Upper lobe of right lung (tissue), 1 donor: ENCODE data around the gene MAPK12. TPM values are rescaled to one million over a fixed set of nuclear protein-coding genes. Genes with fewer than 3 reads are reported as not detected.

Experiments
- ATAC-seq: fragments of 200-7000 bp; cut with Tn5 transposase; one replicate; pipeline ENCODE4 v1.9.1; 2020; ENCODE audit warnings: mild to moderate bottlenecking, moderate library complexity
- DNase-seq: peaks from one replicate; pipeline ENCODE4 v3.0.0-alpha.2; 2020
- H3K27ac ChIP-seq: fragments of 200-600 bp; one replicate; pipeline ENCODE4 v1.8.0; 2022
- H3K27me3 ChIP-seq: fragments of 200-600 bp; one replicate; pipeline ENCODE4 v1.8.0; 2022; ENCODE audit warnings: mild to moderate bottlenecking
- H3K36me3 ChIP-seq: fragments of 200-600 bp; one replicate; pipeline ENCODE4 v1.8.0; 2022
- H3K4me1 ChIP-seq: fragments of 200-600 bp; one replicate; pipeline ENCODE4 v1.8.0; 2022
- H3K4me3 ChIP-seq: fragments of 200-600 bp; one replicate; pipeline ENCODE4 v1.8.0; 2022; ENCODE audit warnings: mild to moderate bottlenecking
- H3K9me3 ChIP-seq: fragments of 200-600 bp; one replicate; pipeline ENCODE4 v1.8.0; 2022
- intact Hi-C: fragments of 100-400 bp; cut with DNase I; formaldehyde crosslinking; loops from one replicate; pipeline ENCODE4 v1.11.0; 2022
- total RNA-seq: library from RNA; stranded (reverse); fragmentation: NEBNext Ultra II Directional; extraction: Animal tissue kit (Norgen Biotek cat#: 25700); gene quantifications from one replicate; pipeline ENCODE4 v1.2.1, GENCODE V29; 2021
- TF ChIP-seq, protein P1 (sequence below): fragments of 200-600 bp; IDR thresholded peaks from one replicate; pipeline ENCODE4 v1.8.0; 2022; ENCODE audit warnings: antibody characterized with exemption
- donor health status: DM: no; HTN: yes; CAD: no; lungs with severe emphysema.

The MAPK12 gene
- total RNA-seq, 1 donor from 2014 or later: 22.2 TPM

DNA sequence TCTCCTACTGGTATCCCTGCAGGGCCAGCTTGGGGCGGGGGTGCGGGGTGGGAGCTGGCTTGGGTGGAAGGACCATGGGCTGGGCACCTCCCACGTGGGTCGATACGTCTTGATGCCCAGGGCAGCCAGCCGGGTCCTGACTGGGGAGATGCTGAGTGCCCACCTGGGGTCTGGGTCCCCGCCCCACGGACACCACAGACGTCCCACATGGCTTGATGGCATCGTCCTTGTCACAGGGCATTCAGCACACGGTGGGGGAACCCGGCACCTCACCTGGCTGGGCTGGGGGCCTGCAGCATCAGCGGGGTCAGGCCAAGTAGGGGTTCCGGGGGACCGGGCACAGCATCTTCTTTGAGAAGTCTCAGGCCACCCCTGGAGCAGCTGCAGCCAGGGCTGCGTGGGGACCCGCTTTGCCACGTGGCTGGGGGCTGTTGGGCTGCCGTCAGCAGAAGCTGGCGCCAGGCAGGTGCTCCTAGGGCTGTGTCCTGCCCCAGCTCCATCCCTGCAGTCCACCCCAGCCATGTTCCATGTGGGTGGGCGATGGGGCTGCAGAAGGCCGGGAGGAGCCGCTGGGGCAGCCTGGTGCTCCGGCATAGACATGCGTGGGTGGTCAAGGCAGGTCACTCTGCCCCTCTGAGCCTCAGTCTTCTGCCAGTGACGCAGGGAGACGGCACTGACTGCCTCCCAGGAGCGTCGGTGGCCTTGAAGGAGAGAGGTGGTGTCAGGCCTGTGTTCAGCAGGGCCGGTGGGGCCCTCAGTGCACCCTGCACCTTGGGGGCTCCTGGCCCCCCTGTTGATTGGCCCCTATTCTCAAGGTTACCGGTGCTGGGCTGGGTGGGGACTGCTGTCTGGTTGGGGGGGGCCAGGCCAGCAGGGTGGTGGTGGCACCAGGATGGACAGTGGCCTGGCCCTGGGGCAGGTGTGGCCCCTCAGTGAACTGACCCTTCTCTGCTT lies 52.3 kb downstream of the MAPK12 start:
- TF ChIP-seq, protein P1, sequence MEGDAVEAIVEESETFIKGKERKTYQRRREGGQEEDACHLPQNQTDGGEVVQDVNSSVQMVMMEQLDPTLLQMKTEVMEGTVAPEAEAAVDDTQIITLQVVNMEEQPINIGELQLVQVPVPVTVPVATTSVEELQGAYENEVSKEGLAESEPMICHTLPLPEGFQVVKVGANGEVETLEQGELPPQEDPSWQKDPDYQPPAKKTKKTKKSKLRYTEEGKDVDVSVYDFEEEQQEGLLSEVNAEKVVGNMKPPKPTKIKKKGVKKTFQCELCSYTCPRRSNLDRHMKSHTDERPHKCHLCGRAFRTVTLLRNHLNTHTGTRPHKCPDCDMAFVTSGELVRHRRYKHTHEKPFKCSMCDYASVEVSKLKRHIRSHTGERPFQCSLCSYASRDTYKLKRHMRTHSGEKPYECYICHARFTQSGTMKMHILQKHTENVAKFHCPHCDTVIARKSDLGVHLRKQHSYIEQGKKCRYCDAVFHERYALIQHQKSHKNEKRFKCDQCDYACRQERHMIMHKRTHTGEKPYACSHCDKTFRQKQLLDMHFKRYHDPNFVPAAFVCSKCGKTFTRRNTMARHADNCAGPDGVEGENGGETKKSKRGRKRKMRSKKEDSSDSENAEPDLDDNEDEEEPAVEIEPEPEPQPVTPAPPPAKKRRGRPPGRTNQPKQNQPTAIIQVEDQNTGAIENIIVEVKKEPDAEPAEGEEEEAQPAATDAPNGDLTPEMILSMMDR: no peak
- intact Hi-C loops: no loop called here
- peaks cover 74% of the 10 kb centered on the region for H3K36me3 ChIP-seq
- no peak overlapping the region for H3K27ac ChIP-seq
- H3K27me3 ChIP-seq: no peaks in the 10 kb centered on the region
- no peak for DNase-seq
- peak; percentile 1 for ATAC-seq
- peaks cover 9% of the 10 kb centered on the region for H3K4me1 ChIP-seq
- H3K9me3 ChIP-seq: no peaks in the 10 kb centered on the region
- no peak overlapping the region for H3K4me3 ChIP-seq

GRCh38 chr22:50208430-50208938 lies 53.0 kb downstream of the MAPK12 start:
- Histone ChIP-seq H3K4me3 (no peak overlapping the region), H3K36me3 (peaks cover 66% of the 10 kb centered on the region), H3K9me3 (no peaks in the 10 kb centered on the region), H3K27me3 (no peaks in the 10 kb centered on the region), H3K27ac (no peak overlapping the region), H3K4me1 (peaks cover 9% of the 10 kb centered on the region)
- no peak for DNase-seq
- ATAC-seq: no peak
- TF ChIP-seq, protein P1: no peak
- intact Hi-C loops: no loop called here

GRCh38 chr22:50207383-50208140 lies 53.9 kb downstream of the MAPK12 start:
- Histone ChIP-seq H3K36me3 (peaks cover 58% of the 10 kb centered on the region), H3K27me3 (no peaks in the 10 kb centered on the region), H3K27ac (no peak overlapping the region), H3K4me1 (peaks cover 10% of the 10 kb centered on the region), H3K4me3 (no peak overlapping the region), H3K9me3 (no peaks in the 10 kb centered on the region)
- intact Hi-C loops: no loop called here
- peak; percentile 3 for ATAC-seq
- TF ChIP-seq, protein P1: no peak
- no peak for DNase-seq

GRCh38 chr22:50206599-50206998 lies 54.9 kb downstream of the MAPK12 start:
- H3K4me1 ChIP-seq: peaks cover 16% of the 10 kb centered on the region
- ATAC-seq: peak; percentile 77

More at GRCh38 chr22:50206599-50206998, 54.9 kb downstream of the MAPK12 start:
- Histone ChIP-seq H3K27ac (no peak overlapping the region), H3K36me3 (peaks cover 48% of the 10 kb centered on the region), H3K27me3 (no peaks in the 10 kb centered on the region), H3K4me3 (no peak overlapping the region), H3K9me3 (no peaks in the 10 kb centered on the region)
- TF ChIP-seq, protein P1: peak; percentile 49
- intact Hi-C loops: no loop called here
- peak; percentile 86 for DNase-seq
